Measurements from ENCODE around the gene CTDSP2.
A peak's percentile ranks its signal among the peaks of the same experiment; 100 is the strongest.
"Not testable (repeated sequence)": the region's sequence is repeated elsewhere in the genome, so short reads cannot be mapped to it uniquely, and the experiment has no call there.

The CTDSP2 gene, protein sequence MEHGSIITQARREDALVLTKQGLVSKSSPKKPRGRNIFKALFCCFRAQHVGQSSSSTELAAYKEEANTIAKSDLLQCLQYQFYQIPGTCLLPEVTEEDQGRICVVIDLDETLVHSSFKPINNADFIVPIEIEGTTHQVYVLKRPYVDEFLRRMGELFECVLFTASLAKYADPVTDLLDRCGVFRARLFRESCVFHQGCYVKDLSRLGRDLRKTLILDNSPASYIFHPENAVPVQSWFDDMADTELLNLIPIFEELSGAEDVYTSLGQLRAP

DNA sequence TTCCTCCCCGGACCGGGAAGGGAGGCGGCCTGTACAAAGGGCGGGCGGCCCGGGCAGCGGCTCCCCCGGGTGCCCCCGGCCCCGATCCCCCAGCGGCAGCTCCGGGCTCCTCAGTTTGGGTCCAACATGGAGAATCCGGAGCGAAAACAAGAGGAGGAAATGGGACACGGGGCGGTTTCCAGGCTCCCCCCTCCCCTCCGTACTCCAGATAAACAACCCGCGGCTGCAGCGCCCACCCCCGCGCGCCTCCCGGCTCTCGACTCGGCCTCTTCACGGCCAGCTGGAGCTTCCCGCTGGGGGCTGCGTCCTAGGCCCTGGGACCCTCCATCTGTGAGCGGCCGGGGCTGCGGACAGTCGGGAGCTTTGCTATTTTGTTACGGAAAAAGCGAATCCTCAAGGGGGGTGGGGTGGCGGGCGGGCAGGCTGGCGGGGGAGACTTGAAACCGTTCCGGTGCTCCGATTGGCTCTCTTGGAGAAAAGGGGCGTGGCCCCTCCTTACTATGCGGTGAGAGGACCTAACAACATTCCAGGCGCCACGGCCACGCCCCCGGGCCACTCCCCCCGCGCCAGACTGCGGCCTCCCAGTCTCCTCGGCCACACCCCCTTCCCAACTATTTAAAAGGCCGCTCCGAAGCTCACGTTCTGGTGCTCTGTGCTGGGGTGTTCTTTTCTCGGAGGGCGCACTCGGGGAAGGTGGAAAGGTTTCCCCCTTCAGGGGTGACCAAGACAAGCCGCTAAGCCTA lies at the start of gene CTDSP2:
Gene CTDSP2 (minus strand): TSS at position 153 of the 743 bp plus-strand sequence. CDS start 294 bp downstream, outside the sequence.
- peak; percentile 65 for DNase-seq (ENCODE audit: low read depth, low spot score)

DNA sequence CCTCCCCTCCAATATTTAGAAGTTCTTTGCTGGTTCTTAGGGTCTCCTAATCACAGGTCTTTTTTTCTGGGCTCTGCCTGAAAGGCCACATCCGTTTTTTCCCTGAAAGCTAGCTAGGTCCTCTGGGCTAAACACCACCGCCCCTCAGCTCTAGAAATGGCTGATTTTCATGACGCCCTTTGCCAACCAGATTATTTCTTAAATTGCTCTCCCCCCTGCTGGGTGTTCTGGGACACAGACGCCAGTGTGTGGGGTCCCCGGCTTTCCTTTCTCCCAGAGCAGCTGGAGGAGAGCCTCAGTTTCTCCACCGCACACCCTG lies 49.5 kb upstream of the CTDSP2 start:
- no peak for DNase-seq (ENCODE audit: low read depth, low spot score)

DNA sequence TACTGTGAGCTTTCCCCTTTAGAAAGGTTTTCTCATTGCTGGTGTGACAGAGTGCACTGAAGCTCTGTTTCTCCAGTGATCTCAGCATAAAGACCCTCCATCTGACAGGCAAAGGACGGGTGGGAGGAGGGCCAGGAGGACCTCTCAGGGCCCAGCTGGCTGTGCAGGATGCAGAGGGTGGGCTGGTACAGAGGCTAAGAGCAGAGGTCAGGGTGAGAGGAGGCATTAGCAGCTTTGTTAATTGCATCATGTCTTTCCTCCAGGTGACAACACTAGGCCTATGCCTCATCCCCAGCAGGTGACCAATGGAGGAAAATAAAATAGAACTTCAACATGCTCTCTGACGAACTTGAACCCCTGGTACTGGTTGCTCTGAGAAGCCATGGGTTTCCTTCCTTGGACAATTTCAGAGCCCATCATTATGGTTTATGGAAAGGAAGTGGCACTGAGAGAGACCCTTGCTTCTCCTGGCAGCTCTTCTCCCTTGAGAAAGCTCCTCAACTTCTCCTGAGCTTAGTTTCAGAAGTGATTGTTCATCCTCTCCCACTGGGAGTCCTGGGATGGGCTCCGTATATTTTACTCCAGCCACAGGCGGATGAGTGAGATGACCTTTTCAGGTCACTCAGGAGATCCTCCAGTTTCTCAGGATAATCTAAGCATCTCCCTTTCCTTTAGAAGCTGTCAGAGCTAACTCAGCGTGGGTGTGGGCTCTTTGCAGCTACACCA lies 49.0 kb upstream of the CTDSP2 start:
- DNase-seq (ENCODE audit: low read depth, low spot score), result no peak

DNA sequence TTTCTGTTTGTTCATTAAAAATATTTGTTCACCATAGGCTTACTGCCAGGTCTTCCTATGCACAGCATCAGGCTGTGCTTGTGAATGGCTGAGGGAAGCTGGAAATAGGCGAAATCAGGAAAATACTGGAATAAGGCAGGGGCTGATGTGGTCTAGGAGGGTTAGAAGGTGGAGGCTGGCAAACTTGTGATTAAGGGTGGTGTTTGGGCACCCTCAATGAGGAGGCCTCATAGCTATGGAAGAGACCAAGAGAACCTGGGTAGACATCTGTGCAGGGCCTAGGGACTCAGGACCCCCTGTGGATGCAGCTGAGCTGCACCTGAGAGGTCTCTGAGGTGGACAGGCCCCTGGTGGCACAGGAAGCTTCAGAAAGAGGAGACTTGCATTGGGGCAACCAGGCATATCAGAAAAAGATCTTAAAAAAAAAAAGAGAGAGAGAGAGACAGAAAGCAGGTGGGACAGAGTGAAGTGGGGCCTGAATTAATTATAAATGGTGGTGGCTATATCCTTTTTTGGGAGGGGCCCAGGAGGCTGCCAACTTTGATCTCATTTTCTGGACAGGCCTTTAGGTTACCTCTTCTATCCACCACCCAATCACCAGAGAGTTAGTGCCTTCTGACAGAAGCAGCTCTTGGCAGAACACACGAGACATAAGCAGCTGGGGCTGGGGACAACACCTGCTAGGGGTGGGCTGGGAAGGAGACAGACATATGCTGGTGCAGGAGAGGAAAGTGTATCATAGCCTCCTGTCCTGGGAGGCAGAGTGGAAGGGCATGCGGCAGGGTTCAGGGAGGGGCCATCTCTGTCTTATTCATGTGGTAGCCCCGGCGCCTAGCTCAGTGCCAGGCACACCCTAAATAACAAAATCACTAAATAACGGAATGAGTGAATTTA lies 48.1 kb upstream of the CTDSP2 start:
- DNase-seq (ENCODE audit: low read depth, low spot score), result no peak

DNA sequence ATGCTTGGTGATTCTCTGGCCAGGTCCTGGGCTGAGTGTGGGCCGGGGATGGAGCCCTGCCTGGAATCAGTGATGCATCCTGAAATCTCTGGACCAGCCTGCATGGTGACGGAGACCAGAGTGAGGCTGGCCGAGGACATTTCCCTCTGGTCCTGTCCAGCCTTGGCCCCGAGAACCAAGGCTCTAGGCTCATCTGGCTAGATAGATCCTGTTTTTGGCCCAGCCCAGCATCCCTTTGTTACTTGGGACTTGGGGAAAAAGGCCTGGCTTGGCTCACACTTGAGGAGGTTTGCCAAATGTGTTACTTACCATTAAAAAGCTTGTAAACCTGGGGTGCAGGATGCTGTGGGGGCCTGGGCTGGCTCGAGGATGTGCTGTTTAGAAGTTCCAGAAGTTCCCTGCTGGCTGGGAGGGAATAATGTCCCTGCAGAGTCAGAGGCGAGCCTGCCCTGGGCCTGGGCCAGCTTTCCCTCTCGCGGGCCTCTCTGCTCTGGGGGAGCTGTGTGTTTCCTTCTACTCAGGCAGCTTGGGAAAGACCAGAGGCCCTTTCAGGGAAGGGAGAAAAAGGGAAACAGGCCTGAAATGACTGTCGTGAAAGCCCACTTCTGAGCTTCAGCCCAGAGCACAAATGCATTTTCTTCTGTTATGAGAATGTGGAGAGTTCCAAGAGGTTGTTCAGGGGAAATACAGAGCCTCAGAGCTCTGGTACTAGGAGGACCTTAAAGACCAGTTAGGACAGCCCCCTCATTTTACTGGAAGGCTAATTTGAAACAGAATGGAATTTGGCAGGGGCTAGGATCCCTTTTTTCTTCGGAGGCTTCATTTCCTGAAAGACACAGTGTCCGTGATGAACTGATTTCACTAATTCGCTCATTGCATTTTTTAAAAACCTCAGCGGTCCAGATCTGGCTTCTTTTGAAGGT lies 47.2 kb upstream of the CTDSP2 start:
- DNase-seq (ENCODE audit: low read depth, low spot score), result no peak

DNA sequence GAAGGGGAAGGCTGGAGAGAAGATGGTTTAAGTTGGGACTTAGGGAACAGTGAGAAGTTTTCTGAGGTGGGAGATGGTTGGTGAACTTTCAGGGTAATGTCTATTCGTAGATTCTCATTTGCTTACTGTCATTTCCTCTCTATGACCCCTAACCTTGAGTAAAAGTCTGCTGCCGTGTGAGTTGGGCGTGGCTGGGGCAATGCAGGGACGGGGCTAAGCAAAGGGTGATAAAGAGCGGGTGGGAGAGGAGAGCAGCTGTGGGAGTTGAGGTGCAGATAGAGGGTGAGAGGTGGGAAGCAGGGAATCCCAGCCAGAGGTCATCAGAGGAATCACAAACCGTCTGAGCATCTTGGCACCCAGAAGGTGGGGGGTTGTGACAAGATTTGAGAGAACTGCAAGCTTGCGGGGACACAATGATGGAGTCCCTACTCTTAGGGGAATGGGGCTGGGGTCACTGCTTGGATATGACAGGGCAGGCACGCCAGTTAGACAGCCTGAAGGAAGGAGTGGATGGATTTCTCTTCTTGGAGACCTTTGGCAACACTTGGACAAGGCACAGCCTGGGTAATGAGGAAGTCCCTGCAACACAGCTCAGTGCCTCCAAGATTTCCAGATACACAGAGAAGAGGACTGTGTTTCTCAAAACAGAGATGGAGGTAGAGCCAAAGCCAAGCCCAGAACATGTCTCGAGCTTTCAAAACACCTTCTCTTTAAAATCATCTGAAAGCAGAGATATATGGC lies 45.9 kb upstream of the CTDSP2 start:
- DNase-seq (ENCODE audit: low read depth, low spot score), result no peak

DNA sequence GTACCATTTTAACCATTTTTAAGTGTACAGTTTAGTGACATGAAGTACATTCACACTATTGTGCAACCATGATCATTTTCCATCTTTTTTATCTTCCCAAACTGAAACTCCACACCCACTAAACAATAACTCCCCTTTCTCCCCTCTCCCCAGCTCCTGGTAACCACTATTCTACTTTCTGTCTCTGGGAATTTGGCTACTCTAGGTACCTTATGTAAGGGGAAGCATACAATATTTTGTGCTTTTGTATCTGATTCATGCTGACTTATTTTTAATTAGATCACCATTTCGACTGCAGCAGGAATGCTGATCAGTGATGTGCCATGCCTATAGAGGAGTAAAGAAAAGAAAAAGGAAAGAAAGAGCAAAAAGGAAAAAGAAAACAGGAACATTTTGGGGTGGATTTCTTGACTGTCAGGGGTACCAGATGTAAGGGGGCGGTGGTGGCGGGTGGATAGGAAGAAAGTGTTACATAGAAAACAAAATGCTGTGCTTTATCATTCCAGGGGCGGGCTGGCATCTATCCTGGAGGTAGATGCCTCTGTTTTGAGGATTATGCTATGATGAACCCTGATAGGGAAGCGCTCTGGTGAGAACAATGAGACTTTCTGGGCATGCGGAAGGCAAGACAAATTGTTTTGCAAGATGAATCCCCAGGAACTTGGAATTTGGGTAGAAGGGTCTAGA lies 45.2 kb upstream of the CTDSP2 start:
- no peak for DNase-seq (ENCODE audit: low read depth, low spot score)

DNA sequence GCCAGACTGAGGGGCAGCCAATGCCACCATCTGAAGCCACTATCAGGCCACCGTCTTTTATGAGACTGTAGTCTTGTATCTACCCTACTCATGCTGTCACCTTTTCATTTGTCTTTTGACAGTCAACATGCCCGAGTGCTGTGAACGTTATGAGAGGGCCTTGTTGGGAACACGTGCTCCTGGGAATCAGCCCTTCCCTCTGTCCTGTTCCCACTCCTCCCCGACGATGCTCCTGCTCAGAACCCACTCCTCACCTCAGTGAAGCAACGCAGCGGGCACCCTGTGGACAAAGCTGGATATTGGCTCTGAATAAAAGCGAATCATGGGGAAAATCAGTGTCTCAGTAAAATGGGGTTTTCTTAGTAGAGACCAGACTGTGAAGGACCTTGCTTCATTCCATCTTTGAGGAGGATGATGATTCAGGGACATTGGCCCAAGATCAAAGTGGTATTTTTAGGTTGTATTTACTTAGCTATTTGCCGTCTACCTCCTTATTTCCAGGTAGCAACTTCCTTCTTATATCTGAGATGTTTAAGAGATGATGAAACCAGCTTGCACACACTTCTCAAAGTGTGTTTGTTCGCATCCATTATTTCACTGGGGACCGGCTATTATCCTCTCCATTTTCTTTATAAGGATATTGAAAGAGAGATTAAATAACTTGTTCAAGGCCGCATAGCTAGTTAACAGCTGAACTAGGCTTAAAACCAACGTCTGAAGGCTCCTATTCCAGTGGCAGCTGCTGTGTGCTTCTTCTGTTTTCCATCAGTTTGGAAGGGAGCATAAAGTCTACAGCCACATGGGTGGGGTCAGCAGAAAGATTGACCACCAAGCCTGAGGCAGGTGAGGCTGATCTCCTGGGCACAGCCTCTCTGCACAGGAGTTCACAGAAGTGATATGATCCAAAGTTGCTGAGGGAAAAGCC lies 43.9 kb upstream of the CTDSP2 start:
- no peak for DNase-seq (ENCODE audit: low read depth, low spot score)

DNA sequence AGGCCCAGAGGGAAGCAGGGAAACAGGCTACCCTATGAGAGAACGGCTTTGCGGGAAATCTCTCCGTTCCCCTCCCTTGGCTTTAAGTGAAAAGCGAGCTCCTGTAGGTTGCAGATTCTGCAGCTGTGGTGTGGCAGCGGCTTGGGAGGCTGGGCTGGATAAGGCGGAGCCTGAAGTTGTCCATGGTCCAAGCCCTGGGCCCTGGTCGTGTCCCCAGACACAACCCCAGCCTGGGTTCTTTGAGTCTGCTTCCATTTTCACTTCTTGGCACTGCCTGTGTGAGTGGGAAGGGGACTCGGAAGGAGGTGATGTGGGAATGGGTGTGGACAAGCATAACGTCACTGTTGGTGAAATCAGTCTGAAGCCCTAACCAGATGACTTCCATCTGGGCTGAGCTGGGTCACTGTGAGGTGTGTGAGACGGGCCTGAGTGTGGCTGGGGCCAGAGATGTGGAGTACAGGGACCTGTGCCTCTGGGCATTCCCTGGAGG lies 43.0 kb upstream of the CTDSP2 start:
- no peak for DNase-seq (ENCODE audit: low read depth, low spot score)

DNA sequence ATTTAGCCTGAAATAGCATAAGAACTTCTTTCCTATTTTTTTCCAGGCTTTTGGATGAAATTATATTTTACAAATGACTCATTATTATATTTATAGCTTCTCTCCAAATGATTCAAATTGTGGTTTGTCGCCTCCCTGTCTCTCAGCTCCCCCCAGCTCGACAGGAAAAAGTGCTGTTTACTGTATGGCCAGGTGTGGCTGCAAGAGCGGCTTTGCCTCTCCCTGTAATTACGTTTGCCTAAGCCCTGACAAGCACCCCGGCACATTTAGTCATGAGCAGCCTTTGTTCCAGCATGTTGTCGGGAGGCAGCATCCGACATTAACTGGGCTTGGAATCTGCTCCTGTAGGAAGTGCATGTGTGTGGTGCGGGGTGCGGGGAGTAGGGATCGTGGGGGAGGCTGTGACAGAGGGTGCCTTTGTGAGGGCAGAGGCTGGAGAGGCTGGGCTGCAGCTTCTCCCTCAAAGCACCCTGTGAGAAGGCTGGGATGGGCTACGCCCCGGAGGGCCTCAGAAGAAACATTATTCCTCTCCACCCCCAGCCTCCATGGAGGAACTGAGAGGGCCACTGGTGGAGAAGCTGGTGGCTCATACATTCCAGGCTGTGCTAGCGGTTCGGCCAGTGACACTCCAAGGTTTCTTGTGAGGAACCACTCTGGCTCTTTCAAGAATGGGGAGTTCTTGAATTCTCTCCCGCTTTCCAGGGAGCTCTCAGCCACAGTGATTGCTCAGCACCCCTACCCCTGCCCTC lies 42.1 kb upstream of the CTDSP2 start:
- DNase-seq (ENCODE audit: low read depth, low spot score), result no peak

DNA sequence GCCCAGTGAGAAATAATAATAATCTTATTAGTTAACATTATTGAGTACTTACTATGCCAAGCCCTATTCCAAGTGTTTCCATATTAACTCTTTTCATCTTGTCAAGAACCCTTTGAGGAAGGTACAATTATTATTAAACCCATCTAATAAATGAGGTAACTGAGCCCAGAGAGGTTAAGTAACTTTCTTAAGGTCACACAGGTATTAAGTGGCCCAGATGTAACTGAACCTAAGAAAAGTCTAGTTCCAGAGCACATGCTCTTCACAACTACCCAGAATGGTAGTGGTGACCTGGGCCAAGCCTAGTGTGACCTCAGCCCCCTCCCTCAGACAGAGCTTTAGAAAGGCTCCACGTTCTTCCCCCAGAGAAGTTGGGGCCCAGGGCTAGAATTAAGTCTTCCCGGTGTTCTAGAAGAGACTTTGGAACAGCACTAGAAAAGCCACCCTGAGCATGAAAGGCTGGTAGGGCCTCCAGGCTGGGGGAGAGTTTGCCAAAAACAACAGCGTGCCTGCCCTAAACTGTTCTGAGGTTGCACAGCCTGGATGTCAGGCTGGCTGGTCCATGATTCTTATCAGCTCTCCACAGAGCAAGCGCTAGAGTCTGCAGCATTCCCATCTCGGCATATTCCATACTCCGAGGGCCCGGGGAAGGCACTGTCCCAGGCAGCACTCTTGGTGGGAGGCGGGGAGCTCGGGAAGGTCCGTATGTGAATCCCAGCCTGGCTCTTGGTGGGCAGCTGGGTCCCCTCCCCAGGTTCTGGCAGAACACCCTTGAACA lies 41.3 kb upstream of the CTDSP2 start:
- DNase-seq (ENCODE audit: low read depth, low spot score), result no peak

DNA sequence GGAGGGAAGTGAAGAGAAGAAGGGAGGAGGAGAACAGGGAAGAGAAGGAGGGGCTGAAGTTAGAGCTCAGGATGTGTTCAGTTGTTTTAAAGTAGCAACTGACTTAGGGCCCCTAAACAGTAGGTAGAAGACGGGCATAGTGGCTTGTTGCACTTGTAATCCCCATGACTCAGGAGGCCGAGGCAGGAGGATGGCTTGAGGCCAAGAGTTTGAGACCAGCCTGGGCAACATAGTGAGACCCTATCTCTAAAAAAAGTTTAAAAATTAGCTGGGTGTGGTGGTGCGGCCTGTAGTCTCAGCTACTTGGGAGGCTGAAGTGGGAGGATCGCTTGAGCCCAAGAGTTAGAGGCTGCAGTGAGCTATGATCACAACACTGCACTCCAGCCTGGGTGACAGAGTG lies 40.4 kb upstream of the CTDSP2 start:
- DNase-seq (ENCODE audit: low read depth, low spot score), result not testable (repeated sequence)

DNA sequence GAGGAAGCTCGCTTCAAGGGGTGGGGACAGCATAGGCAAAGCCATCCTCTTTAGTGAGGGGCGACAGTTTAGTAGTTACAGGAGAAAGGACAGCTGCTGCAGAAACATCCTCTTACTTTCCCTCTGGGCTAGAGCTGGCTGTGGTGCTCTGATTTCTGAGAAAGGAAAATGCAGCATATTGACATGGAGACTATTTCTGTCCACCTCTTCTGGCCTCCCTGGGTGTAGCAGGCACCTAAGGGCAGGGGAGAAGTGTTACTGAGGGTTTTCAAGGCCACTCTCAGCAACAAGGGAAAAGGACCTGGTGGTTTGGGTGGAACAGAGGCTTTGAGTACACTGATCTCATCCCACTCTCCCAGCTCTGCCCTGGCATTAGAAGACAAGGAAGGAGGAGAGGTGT lies 40.0 kb upstream of the CTDSP2 start:
- no peak for DNase-seq (ENCODE audit: low read depth, low spot score)

DNA sequence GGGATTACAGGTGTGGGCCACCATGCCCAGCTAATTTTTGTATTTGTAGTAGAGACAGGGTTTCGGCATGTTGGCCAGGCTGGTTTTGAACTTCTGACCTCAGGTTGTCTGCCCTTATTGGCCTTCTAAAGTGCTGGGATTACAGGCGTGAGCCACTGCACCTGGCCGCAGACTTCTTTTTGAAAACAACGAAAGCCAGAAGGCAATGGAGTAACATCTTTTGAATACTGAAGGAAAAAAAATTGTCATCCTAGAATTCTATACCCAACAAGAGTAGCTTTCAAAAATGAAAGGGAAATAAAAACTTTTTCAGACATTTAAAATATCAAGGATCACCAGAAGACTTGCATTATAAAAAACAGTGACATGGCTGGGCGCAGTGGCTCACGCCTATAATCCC lies 38.7 kb upstream of the CTDSP2 start:
- DNase-seq (ENCODE audit: low read depth, low spot score), result no peak

DNA sequence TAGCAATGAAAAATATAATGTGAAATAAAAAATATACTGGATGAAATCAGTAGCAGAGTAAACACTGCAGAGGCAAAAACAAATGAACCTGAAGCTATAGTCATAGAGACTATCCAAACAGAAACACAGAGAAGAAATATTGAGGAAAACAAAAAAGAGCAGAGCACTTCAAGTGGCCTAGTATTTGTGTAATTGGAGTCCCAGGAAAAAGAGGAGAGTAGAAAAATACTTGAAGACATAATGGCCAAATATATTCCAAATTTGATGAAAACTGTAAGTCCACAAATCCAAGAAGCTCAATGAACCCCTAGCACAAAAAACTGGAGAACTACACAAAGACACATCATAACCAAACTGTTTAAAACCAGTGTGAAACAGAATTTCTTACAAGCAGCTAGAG lies 37.2 kb upstream of the CTDSP2 start:
- no peak for DNase-seq (ENCODE audit: low read depth, low spot score)

DNA sequence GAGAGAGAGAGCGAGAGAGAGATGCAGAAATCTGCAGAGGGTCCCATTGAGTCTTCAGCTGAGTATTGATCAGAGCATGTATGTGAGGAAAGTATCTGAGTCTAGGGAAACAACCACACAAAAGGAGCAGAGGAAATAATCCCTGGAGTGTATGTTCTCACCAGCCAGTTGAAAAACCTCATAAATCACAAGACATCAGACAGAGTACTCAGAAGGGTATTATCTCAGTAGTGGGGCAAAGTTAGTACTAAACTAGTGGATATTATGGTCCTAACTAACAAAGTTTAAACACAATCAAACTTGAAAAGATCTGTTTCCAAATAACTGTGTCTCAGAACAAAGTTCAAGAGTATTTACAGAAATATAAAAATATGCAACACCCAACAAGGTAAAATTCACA lies 36.5 kb upstream of the CTDSP2 start:
- DNase-seq (ENCODE audit: low read depth, low spot score), result no peak

DNA sequence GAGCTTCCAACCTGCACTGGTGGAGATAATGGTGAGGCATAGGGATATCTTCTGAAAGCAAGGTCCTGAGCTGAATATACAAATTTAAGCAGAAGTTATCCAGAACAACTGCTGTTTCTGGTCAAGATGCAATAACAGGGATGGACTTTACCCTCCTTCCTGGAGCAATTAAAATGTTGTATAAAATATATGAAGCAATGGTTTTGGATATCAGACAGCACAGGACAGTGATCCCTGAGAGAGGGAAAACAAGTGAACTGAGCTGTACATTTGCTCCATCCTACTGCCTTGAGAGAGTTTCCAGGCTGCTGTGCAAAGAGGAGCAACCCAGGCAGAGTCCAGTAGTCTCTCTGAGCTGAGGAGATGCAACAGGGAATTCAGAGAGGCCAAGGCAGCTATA lies 36.0 kb upstream of the CTDSP2 start:
- DNase-seq (ENCODE audit: low read depth, low spot score), result no peak
